Measurements from ENCODE around the gene SQSTM1. TPM values are rescaled to one million over a fixed set of nuclear protein-coding genes. Genes with fewer than 3 reads are reported as not detected.
A peak's percentile ranks its signal among the peaks of the same experiment; 100 is the strongest.

SQSTM1 gene
- total RNA-seq, 1 experiment from 2014 or later, result 612 TPM

DNA sequence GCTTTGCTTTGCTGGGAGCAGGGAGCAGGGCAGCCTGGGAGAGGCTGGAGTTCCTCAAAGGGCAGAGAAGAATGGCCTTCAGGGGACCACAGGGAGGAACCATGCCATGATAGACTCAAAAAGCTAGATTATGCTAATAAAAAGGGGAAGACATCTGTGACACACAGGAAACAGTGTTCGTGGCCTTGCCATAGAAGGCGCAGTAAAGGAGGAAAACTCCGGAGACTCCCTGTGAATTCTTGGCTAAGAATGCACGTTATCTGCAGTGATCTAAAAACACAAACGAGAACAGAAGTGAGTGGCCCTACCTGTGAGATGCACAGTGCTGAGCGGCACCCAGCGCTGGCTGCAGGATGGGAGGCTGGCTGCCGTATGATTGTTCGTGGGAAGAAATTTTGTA lies 42.8 kb upstream of the SQSTM1 start:
- POLR2A ChIA-PET, result interaction anchor here (1.0 to 2.0 kb wide), 4 partner anchors 11 to 46 kb away, joined by 3 to 5 read pairs (median 3); no protein-coding TSS in a partner anchor
- no peak for DNase-seq (ENCODE audit: unreplicated experiment)
- H3K9me3 Mint-ChIP-seq (ENCODE audit: unreplicated experiment), result no peaks in the 10 kb centered on the region
- no TSS peak for BruUV-seq (replicated peaks)
- CTCF ChIA-PET, result interaction anchor here (0.6 to 3.1 kb wide), 6 partner anchors 8 to 20 kb away, joined by 3 to 19 read pairs (median 5); no protein-coding TSS in a partner anchor
- intact Hi-C loops (cut with micrococcal nuclease), result no loop called here
- TF ChIP-seq, protein P1, sequence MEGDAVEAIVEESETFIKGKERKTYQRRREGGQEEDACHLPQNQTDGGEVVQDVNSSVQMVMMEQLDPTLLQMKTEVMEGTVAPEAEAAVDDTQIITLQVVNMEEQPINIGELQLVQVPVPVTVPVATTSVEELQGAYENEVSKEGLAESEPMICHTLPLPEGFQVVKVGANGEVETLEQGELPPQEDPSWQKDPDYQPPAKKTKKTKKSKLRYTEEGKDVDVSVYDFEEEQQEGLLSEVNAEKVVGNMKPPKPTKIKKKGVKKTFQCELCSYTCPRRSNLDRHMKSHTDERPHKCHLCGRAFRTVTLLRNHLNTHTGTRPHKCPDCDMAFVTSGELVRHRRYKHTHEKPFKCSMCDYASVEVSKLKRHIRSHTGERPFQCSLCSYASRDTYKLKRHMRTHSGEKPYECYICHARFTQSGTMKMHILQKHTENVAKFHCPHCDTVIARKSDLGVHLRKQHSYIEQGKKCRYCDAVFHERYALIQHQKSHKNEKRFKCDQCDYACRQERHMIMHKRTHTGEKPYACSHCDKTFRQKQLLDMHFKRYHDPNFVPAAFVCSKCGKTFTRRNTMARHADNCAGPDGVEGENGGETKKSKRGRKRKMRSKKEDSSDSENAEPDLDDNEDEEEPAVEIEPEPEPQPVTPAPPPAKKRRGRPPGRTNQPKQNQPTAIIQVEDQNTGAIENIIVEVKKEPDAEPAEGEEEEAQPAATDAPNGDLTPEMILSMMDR (IDR thresholded peaks at IDR 0.05; ENCODE audit: unreplicated experiment), result no peak
- peaks cover 70% of the 10 kb centered on the region for H3K36me3 Mint-ChIP-seq (ENCODE audit: insufficient read depth, unreplicated experiment)
- no peak overlapping the region for H3K4me3 Mint-ChIP-seq (ENCODE audit: unreplicated experiment)
- H3K27ac Mint-ChIP-seq (ENCODE audit: low read depth, unreplicated experiment), result peak overlapping the region; percentile 79
- no peaks in the 10 kb centered on the region for H3K4me1 Mint-ChIP-seq (ENCODE audit: insufficient read depth, unreplicated experiment)
- no peaks in the 10 kb centered on the region for H3K27me3 Mint-ChIP-seq (ENCODE audit: insufficient read depth, unreplicated experiment)

DNA sequence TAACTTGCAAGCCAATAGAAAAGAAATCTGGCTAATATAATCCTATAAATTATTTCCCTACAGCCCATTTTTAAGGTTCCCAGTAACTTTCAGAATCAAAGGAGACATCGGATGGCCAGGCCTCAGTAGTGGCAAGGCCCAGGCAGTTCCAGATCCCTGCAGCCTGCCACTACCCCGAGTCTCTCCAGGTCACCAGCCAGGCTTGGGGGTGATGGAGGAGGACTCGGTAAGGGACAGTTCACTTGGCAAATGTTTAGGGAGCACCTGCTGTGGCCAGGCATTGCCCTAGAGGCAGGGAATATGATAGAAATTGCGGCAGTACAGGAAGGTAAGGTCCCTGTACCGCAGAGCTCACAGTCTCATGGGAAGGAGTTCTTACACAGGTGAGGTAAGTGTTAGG lies 42.1 kb upstream of the SQSTM1 start:
- H3K36me3 Mint-ChIP-seq (ENCODE audit: insufficient read depth, unreplicated experiment), result peaks cover 63% of the 10 kb centered on the region
- H3K4me3 Mint-ChIP-seq (ENCODE audit: unreplicated experiment), result no peak overlapping the region
- BruUV-seq (replicated peaks), result no TSS peak
- no peaks in the 10 kb centered on the region for H3K27me3 Mint-ChIP-seq (ENCODE audit: insufficient read depth, unreplicated experiment)
- ChIA-PET POLR2A (interaction anchor here (1.0 to 2.0 kb wide), 3 partner anchors 11 to 16 kb away, joined by 3 to 5 read pairs (median 3); no protein-coding TSS in a partner anchor), CTCF (interaction anchor here (1.0 to 3.1 kb wide), 2 partner anchors 9 to 15 kb away, joined by 3 to 19 read pairs; no protein-coding TSS in a partner anchor)
- no peak overlapping the region for H3K27ac Mint-ChIP-seq (ENCODE audit: low read depth, unreplicated experiment)
- no peak for DNase-seq (ENCODE audit: unreplicated experiment)
- TF ChIP-seq, protein P1 (IDR thresholded peaks at IDR 0.05; ENCODE audit: unreplicated experiment), result no peak
- H3K9me3 Mint-ChIP-seq (ENCODE audit: unreplicated experiment), result no peaks in the 10 kb centered on the region
- H3K4me1 Mint-ChIP-seq (ENCODE audit: insufficient read depth, unreplicated experiment), result no peaks in the 10 kb centered on the region
- intact Hi-C loops (cut with micrococcal nuclease), result no loop called here

DNA sequence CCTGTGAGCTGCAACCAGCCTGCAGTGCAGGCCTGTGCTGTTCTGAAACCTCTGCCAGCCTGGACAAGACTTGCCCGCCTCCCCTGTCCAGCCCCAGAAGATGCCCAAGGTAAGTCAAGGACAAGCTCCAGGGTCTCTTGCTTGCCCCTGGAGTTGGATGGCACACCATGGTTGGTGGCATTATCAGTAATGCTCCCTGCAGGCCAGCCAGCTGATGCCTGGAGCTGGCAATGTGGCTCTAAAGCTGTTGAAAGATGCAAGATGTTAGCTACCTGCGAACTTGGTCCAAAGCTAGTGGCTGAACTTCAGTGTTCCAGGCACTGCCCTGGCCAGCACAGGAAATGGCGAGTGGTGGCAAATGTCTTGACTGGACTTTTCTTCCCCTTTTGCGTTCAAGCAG lies 40.9 kb upstream of the SQSTM1 start:
- Mint-ChIP-seq H3K9me3 (ENCODE audit: unreplicated experiment) (no peaks in the 10 kb centered on the region), H3K27me3 (ENCODE audit: insufficient read depth, unreplicated experiment) (no peaks in the 10 kb centered on the region), H3K4me3 (ENCODE audit: unreplicated experiment) (no peak overlapping the region), H3K4me1 (ENCODE audit: insufficient read depth, unreplicated experiment) (no peaks in the 10 kb centered on the region), H3K36me3 (ENCODE audit: insufficient read depth, unreplicated experiment) (peaks cover 55% of the 10 kb centered on the region), H3K27ac (ENCODE audit: low read depth, unreplicated experiment) (no peak overlapping the region)
- TF ChIP-seq, protein P1 (IDR thresholded peaks at IDR 0.05; ENCODE audit: unreplicated experiment), result no peak
- ChIA-PET POLR2A (interaction anchor here (0.5 to 1.3 kb wide), 4 partner anchors 16 to 1427 kb away, joined by 3 to 6 read pairs (median 3); no protein-coding TSS in a partner anchor), CTCF (interaction anchor here (0.9 to 3.9 kb wide), 4 partner anchors 9 to 16 kb away, joined by 3 to 19 read pairs (median 9); no protein-coding TSS in a partner anchor)
- intact Hi-C loops (cut with micrococcal nuclease), result no loop called here
- DNase-seq (ENCODE audit: unreplicated experiment), result no peak
- BruUV-seq (replicated peaks), result no TSS peak

DNA sequence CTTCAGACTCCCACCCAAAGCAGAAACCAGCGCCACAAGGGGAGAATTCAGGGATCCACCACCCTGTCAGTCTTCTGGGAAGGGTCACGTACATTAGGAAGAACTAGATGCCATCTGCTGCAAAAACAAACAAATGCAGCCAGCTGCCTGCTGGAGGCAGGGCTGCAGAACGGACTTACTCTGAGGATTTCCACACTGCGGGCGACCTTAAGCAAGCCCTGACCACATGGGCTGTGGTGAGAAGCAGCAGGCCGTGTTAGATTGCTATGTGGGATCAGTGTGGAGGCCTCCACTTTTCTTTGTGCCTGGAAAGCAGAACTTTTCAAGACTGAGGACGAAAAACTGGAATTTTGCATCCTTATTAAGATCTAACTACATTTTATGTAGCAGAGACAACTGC lies 40.3 kb upstream of the SQSTM1 start:
- Mint-ChIP-seq H3K36me3 (ENCODE audit: insufficient read depth, unreplicated experiment) (peaks cover 53% of the 10 kb centered on the region), H3K4me3 (ENCODE audit: unreplicated experiment) (no peak overlapping the region), H3K4me1 (ENCODE audit: insufficient read depth, unreplicated experiment) (no peaks in the 10 kb centered on the region), H3K27me3 (ENCODE audit: insufficient read depth, unreplicated experiment) (no peaks in the 10 kb centered on the region), H3K9me3 (ENCODE audit: unreplicated experiment) (no peaks in the 10 kb centered on the region), H3K27ac (ENCODE audit: low read depth, unreplicated experiment) (no peak overlapping the region)
- no TSS peak for BruUV-seq (replicated peaks)
- intact Hi-C loops (cut with micrococcal nuclease), result no loop called here
- CTCF ChIA-PET, result interaction anchor here (0.9 to 3.9 kb wide), 3 partner anchors 9 to 14 kb away, joined by 3 to 14 read pairs (median 4); no protein-coding TSS in a partner anchor
- POLR2A ChIA-PET, result interaction anchor here (1.1 to 1.3 kb wide), 3 partner anchors 11 to 59 kb away, joined by 3 to 6 read pairs (median 3); no protein-coding TSS in a partner anchor
- DNase-seq (ENCODE audit: unreplicated experiment), result no peak
- TF ChIP-seq, protein P1 (IDR thresholded peaks at IDR 0.05; ENCODE audit: unreplicated experiment), result no peak

Data from MCF 10A (cell line).